ENCODE results near the gene PTPRN2.

The PTPRN2 gene

GRCh38 chr7:157689269-157690057, 898.2 kb downstream of the PTPRN2 start:
- Mint-ChIP-seq H3K4me1 (ENCODE audit: low read depth) (peaks cover 32% of the 10 kb centered on the region), H3K4me3 (no peak overlapping the region), H3K27me3 (peaks cover 53% of the 10 kb centered on the region), H3K9me3 (no peaks in the 10 kb centered on the region), H3K36me3 (ENCODE audit: low read depth) (no peaks in the 10 kb centered on the region), H3K27ac (no peak overlapping the region)

DNA sequence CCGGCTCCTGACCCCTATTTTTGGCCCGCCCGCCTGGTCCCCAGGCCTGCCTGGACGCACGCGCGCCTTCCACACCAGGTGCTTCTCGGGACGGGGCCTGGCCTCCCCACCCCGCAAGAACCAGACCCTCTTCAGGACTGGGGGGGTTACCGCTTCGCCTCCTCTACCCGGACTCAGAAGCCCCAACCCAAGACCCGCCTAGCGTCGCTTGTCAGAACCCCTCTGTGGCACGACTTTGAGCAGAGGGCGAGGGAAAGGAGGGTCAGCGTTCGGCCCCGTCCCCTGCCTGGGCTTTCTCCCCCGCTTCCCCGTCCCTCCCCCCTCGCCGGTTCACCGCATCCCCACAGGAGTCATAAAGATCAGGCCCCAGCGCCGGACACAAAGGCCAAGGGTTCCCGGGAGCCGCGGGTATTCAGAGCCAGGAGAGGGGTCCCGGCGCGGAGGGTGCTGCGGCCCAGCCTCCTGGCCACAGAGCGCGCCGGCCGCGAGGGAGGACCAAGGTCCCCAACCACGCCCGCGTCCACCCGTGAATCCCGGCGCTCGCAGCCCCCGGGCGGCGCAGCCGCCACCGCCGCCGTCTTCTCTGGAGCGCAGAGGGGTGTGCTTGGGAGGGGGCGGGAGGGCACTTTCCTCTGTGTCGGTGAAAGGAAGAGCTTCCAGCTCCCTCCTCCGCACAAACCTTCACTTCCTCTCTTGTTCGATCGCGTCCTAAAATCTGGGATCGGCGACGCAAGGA, 898.9 kb downstream of the PTPRN2 start:
- no peak overlapping the region for H3K4me3 Mint-ChIP-seq

GRCh38 chr7:157687845-157688532, 899.6 kb downstream of the PTPRN2 start:
- no peak overlapping the region for H3K4me3 Mint-ChIP-seq
- H3K27ac Mint-ChIP-seq: no peak overlapping the region
- H3K36me3 Mint-ChIP-seq (ENCODE audit: low read depth): no peaks in the 10 kb centered on the region
- peaks cover 35% of the 10 kb centered on the region for H3K4me1 Mint-ChIP-seq (ENCODE audit: low read depth)
- peaks cover 58% of the 10 kb centered on the region for H3K27me3 Mint-ChIP-seq
- H3K9me3 Mint-ChIP-seq: no peaks in the 10 kb centered on the region

More for the DNA sequence above, 898.9 kb downstream of the PTPRN2 start:
- Mint-ChIP-seq H3K4me1 (ENCODE audit: low read depth) (peaks cover 32% of the 10 kb centered on the region), H3K27ac (no peak overlapping the region), H3K36me3 (ENCODE audit: low read depth) (no peaks in the 10 kb centered on the region), H3K9me3 (no peaks in the 10 kb centered on the region), H3K27me3 (peaks cover 51% of the 10 kb centered on the region)

DNA sequence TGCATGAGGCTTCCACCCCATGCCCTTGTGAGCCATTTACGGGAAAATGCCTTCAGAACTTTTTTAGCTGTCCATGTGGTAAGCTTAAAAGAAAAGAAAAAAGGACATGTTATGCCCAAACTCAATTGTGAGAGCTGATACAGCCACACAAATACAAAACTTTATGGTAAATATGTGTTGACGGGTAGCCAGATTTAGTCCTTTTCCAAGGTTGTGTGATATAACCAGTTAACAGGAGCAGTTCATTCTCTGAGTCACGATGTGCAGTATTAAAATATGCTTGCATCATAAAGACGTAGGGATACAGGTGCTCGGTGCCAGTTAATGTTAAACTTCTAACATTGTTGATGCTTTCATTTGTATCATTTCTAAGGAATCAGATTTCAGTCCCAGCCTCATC, 900.5 kb downstream of the PTPRN2 start:
- Mint-ChIP-seq H3K4me3 (no peak overlapping the region), H3K27me3 (peaks cover 63% of the 10 kb centered on the region), H3K36me3 (ENCODE audit: low read depth) (no peaks in the 10 kb centered on the region), H3K9me3 (no peaks in the 10 kb centered on the region), H3K4me1 (ENCODE audit: low read depth) (peaks cover 35% of the 10 kb centered on the region), H3K27ac (no peak overlapping the region)

GRCh38 chr7:157686285-157686894, 901.2 kb downstream of the PTPRN2 start:
- Mint-ChIP-seq H3K9me3 (no peaks in the 10 kb centered on the region), H3K27ac (no peak overlapping the region), H3K4me3 (no peak overlapping the region)

GRCh38 chr7:157685430-157686284, 902.0 kb downstream of the PTPRN2 start:
- Mint-ChIP-seq H3K4me3 (no peak overlapping the region), H3K27ac (no peak overlapping the region), H3K27me3 (peaks cover 69% of the 10 kb centered on the region), H3K36me3 (ENCODE audit: low read depth) (no peaks in the 10 kb centered on the region), H3K4me1 (ENCODE audit: low read depth) (peaks cover 28% of the 10 kb centered on the region), H3K9me3 (no peaks in the 10 kb centered on the region)

More at GRCh38 chr7:157686285-157686894, 901.2 kb downstream of the PTPRN2 start:
- Mint-ChIP-seq H3K4me1 (ENCODE audit: low read depth) (peaks cover 33% of the 10 kb centered on the region), H3K27me3 (peaks cover 68% of the 10 kb centered on the region), H3K36me3 (ENCODE audit: low read depth) (no peaks in the 10 kb centered on the region)

- H3K27me3 Mint-ChIP-seq: peaks cover 73% of the 10 kb centered on the region
- H3K27ac Mint-ChIP-seq: no peak overlapping the region
- H3K36me3 Mint-ChIP-seq (ENCODE audit: low read depth): no peaks in the 10 kb centered on the region
- H3K4me3 Mint-ChIP-seq: no peak overlapping the region
- H3K9me3 Mint-ChIP-seq: no peaks in the 10 kb centered on the region
- H3K4me1 Mint-ChIP-seq (ENCODE audit: low read depth): peaks cover 25% of the 10 kb centered on the region
These were observed 902.7 kb downstream of the PTPRN2 start for GRCh38 chr7:157684909-157685429.

DNA sequence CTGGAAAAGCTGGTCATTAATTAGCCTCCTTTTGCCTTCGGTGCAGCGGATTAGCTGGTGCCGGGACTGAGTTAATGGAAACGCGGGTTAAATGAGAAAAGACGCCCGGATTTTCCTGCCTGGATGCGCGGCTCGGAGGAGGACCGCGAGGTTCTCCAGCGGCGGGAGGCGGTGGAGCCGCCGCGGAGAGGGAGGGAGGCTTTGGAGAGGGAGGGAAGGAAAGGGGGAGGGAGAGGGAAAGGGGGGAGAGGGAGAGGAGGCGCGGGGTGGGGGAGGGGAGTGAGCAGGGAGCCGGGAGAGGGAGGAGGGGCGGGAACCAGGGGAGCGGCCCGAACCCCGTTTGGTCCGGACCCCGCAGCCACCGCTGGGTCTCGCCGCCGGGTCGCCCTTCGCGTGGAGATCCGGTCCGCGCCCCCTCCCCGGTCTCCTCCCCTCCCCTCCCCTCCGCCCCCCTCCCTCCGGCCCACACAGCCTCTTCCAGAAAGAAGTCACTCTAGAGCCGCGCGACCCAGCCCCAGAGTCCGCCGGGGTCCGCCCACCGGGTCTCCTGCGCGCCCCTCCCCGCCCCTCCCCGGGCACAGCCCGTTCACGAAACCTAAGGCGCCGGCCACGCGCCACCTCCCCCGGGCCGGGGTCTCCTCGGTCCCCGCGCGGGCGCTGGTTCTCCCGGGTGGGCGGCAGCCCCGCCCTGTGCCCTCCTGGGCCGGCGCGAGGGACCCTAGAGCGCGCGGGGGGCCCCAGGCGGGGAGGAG, 903.3 kb downstream of the PTPRN2 start:
- Mint-ChIP-seq H3K36me3 (ENCODE audit: low read depth) (no peaks in the 10 kb centered on the region), H3K4me3 (peak overlapping the region; percentile 17), H3K27ac (no peak overlapping the region), H3K4me1 (ENCODE audit: low read depth) (peaks cover 25% of the 10 kb centered on the region), H3K9me3 (no peaks in the 10 kb centered on the region), H3K27me3 (peaks cover 74% of the 10 kb centered on the region)

- Mint-ChIP-seq H3K4me1 (ENCODE audit: low read depth) (peaks cover 25% of the 10 kb centered on the region), H3K4me3 (peak overlapping the region; percentile 17), H3K36me3 (ENCODE audit: low read depth) (no peaks in the 10 kb centered on the region), H3K27ac (no peak overlapping the region), H3K27me3 (peaks cover 80% of the 10 kb centered on the region), H3K9me3 (no peaks in the 10 kb centered on the region)
These were observed 903.9 kb downstream of the PTPRN2 start for GRCh38 chr7:157683747-157684156.

DNA sequence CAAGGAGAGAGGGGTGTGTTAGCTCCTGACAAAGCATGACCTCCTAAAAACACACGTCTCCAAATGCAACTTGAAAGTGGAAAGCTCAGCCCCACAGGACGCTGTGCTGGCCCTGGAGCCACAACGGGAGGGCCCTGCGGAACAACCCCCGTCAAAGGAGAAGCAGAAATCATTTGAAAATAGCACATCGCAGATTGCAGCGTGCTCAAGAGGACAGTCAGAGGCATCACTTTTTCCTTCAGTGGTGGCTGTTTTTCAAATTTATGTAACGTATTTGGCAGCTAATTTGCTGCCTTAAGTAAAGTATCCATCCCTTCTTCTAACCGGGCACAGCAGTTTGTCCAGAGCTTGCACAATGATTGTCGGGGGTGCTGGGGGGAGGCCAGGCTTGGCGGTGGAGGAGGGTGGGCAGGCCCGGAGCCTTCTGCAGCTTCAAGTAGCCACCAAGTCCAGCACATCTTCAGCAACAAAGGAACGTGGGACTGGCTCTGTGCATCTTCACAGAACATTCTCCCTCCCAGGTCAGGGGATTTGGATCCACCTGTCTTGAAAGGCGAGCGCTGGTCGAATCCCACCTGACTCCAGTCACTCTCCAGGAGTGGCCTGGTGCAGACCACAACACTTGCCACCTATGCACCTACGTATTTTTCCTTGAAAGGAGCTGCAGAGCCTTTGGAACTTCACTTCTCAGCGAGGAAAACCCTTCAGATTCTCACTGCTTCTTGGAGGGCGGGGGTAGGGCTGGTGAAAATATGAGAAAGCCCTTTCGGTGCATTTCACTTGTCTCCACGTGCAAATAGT, 904.5 kb downstream of the PTPRN2 start:
- H3K4me3 Mint-ChIP-seq: no peak overlapping the region
- H3K9me3 Mint-ChIP-seq: no peaks in the 10 kb centered on the region
- no peaks in the 10 kb centered on the region for H3K36me3 Mint-ChIP-seq (ENCODE audit: low read depth)
- peaks cover 80% of the 10 kb centered on the region for H3K27me3 Mint-ChIP-seq
- H3K27ac Mint-ChIP-seq: no peak overlapping the region
- peaks cover 21% of the 10 kb centered on the region for H3K4me1 Mint-ChIP-seq (ENCODE audit: low read depth)

DNA sequence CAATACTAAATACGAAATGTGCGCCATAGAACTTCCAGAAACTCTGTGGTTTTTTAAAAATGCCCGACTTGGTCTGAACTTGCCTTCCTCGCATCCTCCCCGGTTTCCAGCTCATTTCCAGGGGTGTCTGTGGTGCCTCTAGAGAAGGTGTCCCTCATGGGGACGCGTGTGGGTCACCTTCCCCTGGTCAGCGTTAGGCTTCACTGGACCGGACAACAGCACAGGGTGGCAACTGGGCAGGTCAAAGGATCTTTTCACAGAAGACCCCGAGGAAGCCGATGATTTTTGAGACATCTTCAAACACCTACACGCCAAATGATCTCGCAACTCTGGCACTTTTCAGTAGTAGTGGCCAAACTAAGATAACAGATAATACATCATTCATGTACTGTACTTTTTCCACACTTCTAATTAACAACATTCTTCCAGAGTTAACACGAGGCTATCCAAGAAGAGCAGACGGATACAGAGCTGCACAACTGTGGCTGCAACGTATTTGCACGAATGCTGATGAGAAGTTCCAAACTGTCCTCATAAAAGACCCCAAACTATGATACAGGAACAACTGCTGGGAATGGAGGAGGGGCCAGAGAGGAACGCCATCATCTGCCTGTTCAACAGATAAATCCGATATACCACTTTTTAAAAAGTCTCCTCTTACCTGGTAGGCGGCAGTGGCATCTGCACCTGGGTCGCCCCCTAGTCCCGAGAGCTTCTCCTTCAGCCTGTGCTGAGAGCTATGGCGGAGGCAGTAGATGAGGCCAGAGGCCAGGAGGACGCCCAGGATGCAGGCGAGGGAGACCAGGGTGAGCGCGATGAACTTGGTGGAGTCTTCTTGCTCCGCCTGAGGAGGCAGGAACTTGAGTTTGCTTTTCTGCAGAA, 905.3 kb downstream of the PTPRN2 start:
- Mint-ChIP-seq H3K27ac (no peak overlapping the region), H3K27me3 (peaks cover 78% of the 10 kb centered on the region), H3K4me1 (ENCODE audit: low read depth) (peaks cover 17% of the 10 kb centered on the region), H3K9me3 (no peaks in the 10 kb centered on the region), H3K4me3 (no peak overlapping the region), H3K36me3 (ENCODE audit: low read depth) (no peaks in the 10 kb centered on the region)

DNA sequence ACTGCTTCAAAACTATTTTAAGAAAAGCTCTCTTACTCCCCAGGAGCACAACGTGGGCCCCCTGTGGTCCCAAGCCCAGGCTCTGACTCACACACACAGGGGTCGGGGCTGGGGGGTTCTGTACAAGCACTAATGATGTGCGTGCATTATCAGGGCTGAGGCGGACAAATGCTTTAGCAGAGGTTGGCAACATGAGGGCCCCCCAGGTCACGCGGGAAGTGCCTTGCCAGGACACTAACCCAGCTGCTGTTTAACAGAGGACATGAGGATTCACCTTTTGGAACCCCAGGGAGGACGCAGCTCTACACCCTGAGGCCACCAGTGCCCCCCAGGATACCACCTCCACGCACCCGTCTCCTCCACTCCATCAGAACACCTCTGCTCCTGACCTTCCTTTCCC, 908.0 kb downstream of the PTPRN2 start:
- H3K4me1 Mint-ChIP-seq (ENCODE audit: low read depth): peaks cover 7% of the 10 kb centered on the region
- H3K9me3 Mint-ChIP-seq: no peaks in the 10 kb centered on the region
- no peaks in the 10 kb centered on the region for H3K36me3 Mint-ChIP-seq (ENCODE audit: low read depth)
- no peak overlapping the region for H3K27ac Mint-ChIP-seq
- H3K4me3 Mint-ChIP-seq: no peak overlapping the region
- peaks cover 81% of the 10 kb centered on the region for H3K27me3 Mint-ChIP-seq
